Measurements from ENCODE around the gene SKOR1. TPM values are rescaled to one million over a fixed set of nuclear protein-coding genes. Genes with fewer than 3 reads are reported as not detected.

Gene SKOR1
- total and polyA plus RNA-seq, 2 of the 8 experiments (the other 6 are each of a cell fraction or from before 2014, with no cell fraction given) = 0.03 to 0.11 TPM

- WGBS, 2 experiments (ENCODE audit: extremely low coverage in 1 of 2, insufficient coverage in 1 of 2, insufficient read length in 1 of 2, insufficient replicate concordance in 2 of 2, low coverage in 1 of 2, low lambda C conversion rate in 2 of 2, missing lambda C conversion rate in 1 of 2) = 6% methylated on average over 56 of the region's 59 CpGs; no CpG with 5 or more reads in 1 of the 2 experiments
- H4K91ac ChIP-seq (replicated peaks; ENCODE audit: insufficient read length, low read length) = peak overlapping the region; percentile 20
- peaks cover 2 to 11% of the 10 kb centered on the region in 2 experiments for H4K20me1 ChIP-seq (replicated peaks in 1 of 2; ENCODE audit: control insufficient read depth in 1 of 2, insufficient read depth in 2 of 2, low read length in 2 of 2)
- peaks cover 62 to 85% (median 81%) of the 10 kb centered on the region in 4 experiments for H3K27me3 ChIP-seq (replicated peaks in 1 of 4; ENCODE audit: control insufficient read depth in 3 of 4, extremely low read depth in 1 of 4, insufficient read depth in 3 of 4, low read length in 3 of 4)
- peak overlapping the region; percentile 62; the same call in 1 of the 2 replicates for H2BK12ac ChIP-seq (ENCODE audit: low read depth, low read length)
- no peaks in the 10 kb centered on the region for H3K79me2 ChIP-seq (ENCODE audit: control insufficient read depth in 1 of 2, insufficient read depth in 2 of 2, low read length in 2 of 2)
- no peak overlapping the region; the same call in 1 of the 2 replicates for H2BK15ac ChIP-seq (ENCODE audit: low read length)
- FAIRE-seq (no peak), DNase-seq (ENCODE audit: low read depth in 1 of 2, low spot score in 2 of 2) (peak in 1 of 2 experiments; percentile 79)
- no peak overlapping the region for H3K23ac ChIP-seq (ENCODE audit: insufficient read length)
- no peak overlapping the region for H2AK5ac ChIP-seq (ENCODE audit: low read depth, low read length)
- H2BK5ac ChIP-seq (ENCODE audit: low read depth, low read length) = no peak overlapping the region
- no peaks in the 10 kb centered on the region for H3K36me3 ChIP-seq (ENCODE audit: control insufficient read depth in 2 of 4, insufficient read depth in 4 of 4, low read length in 3 of 4)
- H2BK20ac ChIP-seq (ENCODE audit: low read length) = peak overlapping the region; percentile 44; the same call in 1 of the 2 replicates
- no peak overlapping the region for H2BK120ac ChIP-seq (replicated peaks; ENCODE audit: low read depth, low read length)
- no peak overlapping the region for H3K27ac ChIP-seq (ENCODE audit: low read depth, low read length)
- POLR2A ChIA-PET (ENCODE audit: partially characterized antibody) = interaction anchor here (1.2 to 1.3 kb wide), 2 partner anchors 13 to 15 kb away, joined by 3 to 5 read pairs; no protein-coding TSS in a partner anchor
- no peak overlapping the region for H3K14ac ChIP-seq (ENCODE audit: insufficient read length)
- H3K4me2 ChIP-seq (ENCODE audit: insufficient read depth in 1 of 2, low read depth in 2 of 2, low read length in 2 of 2) = peak overlapping the region; percentile 46 to 85
- H3K9ac ChIP-seq (replicated peaks in 1 of 4; ENCODE audit: extremely low read depth in 1 of 4, low read depth in 3 of 4, low read length in 3 of 4) = no peak overlapping the region
- H3K4me1 ChIP-seq (replicated peaks in 1 of 4; ENCODE audit: control insufficient read depth in 3 of 4, insufficient read depth in 4 of 4, low read length in 3 of 4) = peaks cover 13 to 22% (median 18%) of the 10 kb centered on the region in 4 experiments; a peak in 6 of 7 replicates
- no peak overlapping the region for H3K4ac ChIP-seq (replicated peaks; ENCODE audit: insufficient read length, low read depth, low read length)
- no peaks in the 10 kb centered on the region for H3K9me3 ChIP-seq (ENCODE audit: insufficient read depth in 2 of 2, low read depth in 1 of 2, low read length in 1 of 2)
- peak overlapping the region; percentile 26 for H3K18ac ChIP-seq (ENCODE audit: extremely low read depth, low read length)
- peak overlapping the region; percentile 65; the same call in 1 of the 2 replicates for H2AFZ ChIP-seq (ENCODE audit: low read length)
- H4K8ac ChIP-seq (ENCODE audit: extremely low read depth, insufficient read depth, low read length) = 0 out of 2 replicates have a peak overlapping the region, but pooled peaks have one; percentile 18
- H3K56ac ChIP-seq (replicated peaks; ENCODE audit: insufficient read length, low read depth, low read length) = no peak overlapping the region
- H3K79me1 ChIP-seq (ENCODE audit: low read depth, low read length) = no peaks in the 10 kb centered on the region
- H3K23me2 ChIP-seq (ENCODE audit: low read depth, low read length) = peaks cover 25% of the 10 kb centered on the region
- CTCF ChIA-PET (ENCODE audit: partially characterized antibody) = interaction anchor here (0.6 to 3.7 kb wide), 15 partner anchors 8 to 451 kb away, joined by 3 to 12 read pairs (median 5); partner anchors contain the start of genes PIAS1 and SKOR1
- peak overlapping the region; percentile 35 to 63 (median 46) for H3K4me3 ChIP-seq (ENCODE audit: extremely low read depth in 1 of 4, insufficient read depth in 2 of 4, low read depth in 3 of 4, low read length in 4 of 4)
- no peak overlapping the region for H4K5ac ChIP-seq (ENCODE audit: insufficient read length, low read depth, low read length)
- TF ChIP-seq E2F6 (IDR thresholded peaks at IDR 0.05) (peak; percentile 10; the same call in 1 of the 2 replicates), MAX (IDR thresholded peaks at IDR 0.05) (peak; percentile 2; the same call in 1 of the 2 replicates), PHF8 (conservative IDR thresholded peaks at IDR 0.05; ENCODE audit: low read depth, low read length) (peak; percentile 15; the same call in 1 of the 2 replicates), RNF2 (IDR thresholded peaks at IDR 0.05; ENCODE audit: borderline replicate concordance, low read depth, low read length, missing control alignments, poor library complexity, severe bottlenecking) (peak; percentile 25), SUZ12 (IDR thresholded peaks at IDR 0.05; ENCODE audit: low read length) (peak; percentile 99), CHD2 (IDR thresholded peaks at IDR 0.05; ENCODE audit: low read length) (no peak), EZH2 (IDR thresholded peaks at IDR 0.05; ENCODE audit: low read depth, low read length, severe bottlenecking) (peak; percentile 99), CEBPB (IDR thresholded peaks at IDR 0.05; ENCODE audit: low read depth, low read length) (no peak), KDM1A (IDR thresholded peaks at IDR 0.05; ENCODE audit: borderline replicate concordance, low read length) (0 out of 2 replicates have a peak, but pooled peaks have one; percentile 26)
Measured at GRCh38 chr15:67835297-67836133, 10.2 kb downstream of the SKOR1 start.
